CD1c-positive myeloid dendritic cell (primary cell): ENCODE data around the gene HECW1.
"Not testable (repeated sequence)": the region's sequence is repeated elsewhere in the genome, so short reads cannot be mapped to it uniquely, and the experiment has no call there.

Experiments used
- DNase-seq: peaks from one replicate; pipeline ENCODE4 v3.0.0-alpha.2; 2016; ENCODE audit errors: extremely low spot score

HECW1 gene

GRCh38 chr7:43537765-43538403, 425.4 kb downstream of the HECW1 start:
- no peak for DNase-seq

DNA sequence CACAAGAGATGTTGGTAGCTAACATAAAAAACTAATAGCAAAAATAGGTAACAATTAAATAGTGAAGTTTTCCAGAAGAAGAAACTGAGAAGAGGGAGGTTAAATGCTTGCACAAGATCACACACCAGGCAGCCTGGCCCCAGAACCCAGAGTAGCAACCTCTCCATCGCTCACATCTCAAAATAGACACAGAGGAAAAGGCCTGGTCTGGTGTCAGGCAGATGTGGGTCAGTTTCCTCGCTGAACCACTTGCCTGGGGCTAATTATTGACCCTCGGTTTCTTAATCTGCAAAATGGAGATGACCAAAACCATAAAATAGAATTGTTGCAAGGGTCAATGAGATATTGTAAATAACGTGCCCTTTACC, 425.9 kb downstream of the HECW1 start:
- DNase-seq = no peak

DNA sequence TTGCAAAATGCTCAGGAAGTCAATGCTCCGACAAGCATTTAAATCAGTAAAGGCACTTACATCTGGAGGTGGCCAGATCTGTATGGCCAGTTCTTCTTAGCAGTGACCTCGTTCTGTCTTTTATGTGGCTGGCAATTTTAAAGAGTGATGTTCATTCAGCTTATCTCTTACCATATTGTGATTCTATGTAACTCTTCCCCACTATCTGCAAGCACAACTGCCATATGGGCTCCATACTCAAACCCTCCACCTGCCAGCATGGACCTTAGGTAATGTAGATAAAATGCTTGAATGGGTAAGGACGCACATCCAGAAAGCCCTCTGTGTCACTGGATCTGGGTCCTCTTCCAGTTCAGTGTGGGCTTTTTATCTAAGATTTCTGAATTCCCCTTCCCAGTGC, 428.0 kb downstream of the HECW1 start:
- no peak for DNase-seq

GRCh38 chr7:43542716-43543115, 430.3 kb downstream of the HECW1 start:
- no peak for DNase-seq

- no peak for DNase-seq
Measured at GRCh38 chr7:43546231-43546630, 433.8 kb downstream of the HECW1 start.

GRCh38 chr7:43550427-43550826, 438.0 kb downstream of the HECW1 start:
- DNase-seq = no peak

GRCh38 chr7:43552122-43552521, 439.7 kb downstream of the HECW1 start:
- DNase-seq = no peak

- DNase-seq = no peak
Measured at GRCh38 chr7:43553999-43554398, 441.6 kb downstream of the HECW1 start.

GRCh38 chr7:43554423-43554822, 442.0 kb downstream of the HECW1 start:
- DNase-seq = no peak

- DNase-seq = no peak
Measured at GRCh38 chr7:43557831-43558495, 445.5 kb downstream of the HECW1 start.

- peak; percentile 19 for DNase-seq
Measured at GRCh38 chr7:43559171-43559945, 446.9 kb downstream of the HECW1 start.

DNA sequence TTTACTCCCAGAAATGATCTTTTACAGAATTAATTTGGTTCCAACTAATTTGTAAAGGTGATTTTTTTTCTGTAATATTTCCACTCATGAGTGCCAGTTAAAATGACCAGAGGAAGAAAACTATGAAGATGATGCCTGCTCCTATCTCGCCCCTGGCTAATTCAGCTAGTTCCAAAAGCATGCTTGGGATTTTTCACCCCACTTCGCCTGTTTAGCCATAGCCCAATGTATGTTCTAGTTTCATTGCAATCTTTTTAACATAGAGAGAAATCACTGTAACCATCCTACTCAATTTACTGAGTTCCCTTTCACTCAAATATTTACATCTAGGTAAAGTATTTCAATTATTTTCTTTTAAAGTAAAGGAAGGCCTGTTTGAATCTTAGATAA, 447.5 kb downstream of the HECW1 start:
- no peak for DNase-seq

DNA sequence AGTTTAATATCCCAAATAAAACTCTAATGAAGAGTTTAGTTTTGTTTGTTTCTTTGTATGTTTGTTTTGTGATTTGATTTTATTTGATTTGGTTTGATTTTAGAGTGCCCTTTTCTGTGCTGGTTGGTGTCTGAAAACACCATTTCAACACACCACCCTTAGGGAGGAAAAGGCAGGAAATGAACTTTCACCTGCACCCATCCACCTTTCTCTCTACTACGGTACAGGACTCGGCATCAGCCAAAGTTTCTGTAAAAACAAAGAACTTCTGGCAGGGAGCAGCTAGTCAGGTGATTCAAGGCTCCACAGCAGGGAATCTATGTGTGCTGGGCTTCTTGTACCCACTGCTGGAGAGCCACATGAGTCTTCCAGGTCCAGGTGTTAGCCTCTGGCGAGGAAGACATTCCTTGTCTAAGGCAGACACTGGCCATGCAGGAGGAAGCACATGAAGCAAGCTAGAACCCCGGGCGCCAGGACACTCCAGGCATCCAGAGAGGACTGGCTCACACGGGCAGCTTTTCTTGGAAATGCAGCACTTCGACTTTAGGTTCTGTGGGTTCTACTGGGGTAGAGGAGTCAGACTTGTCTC, 448.4 kb downstream of the HECW1 start:
- DNase-seq = no peak

GRCh38 chr7:43562383-43562782, 449.9 kb downstream of the HECW1 start:
- no peak for DNase-seq

- DNase-seq = no peak
Measured at GRCh38 chr7:43565786-43566185, 453.3 kb downstream of the HECW1 start.

GRCh38 chr7:43568529-43568928, 456.1 kb downstream of the HECW1 start:
- no peak for DNase-seq

DNA sequence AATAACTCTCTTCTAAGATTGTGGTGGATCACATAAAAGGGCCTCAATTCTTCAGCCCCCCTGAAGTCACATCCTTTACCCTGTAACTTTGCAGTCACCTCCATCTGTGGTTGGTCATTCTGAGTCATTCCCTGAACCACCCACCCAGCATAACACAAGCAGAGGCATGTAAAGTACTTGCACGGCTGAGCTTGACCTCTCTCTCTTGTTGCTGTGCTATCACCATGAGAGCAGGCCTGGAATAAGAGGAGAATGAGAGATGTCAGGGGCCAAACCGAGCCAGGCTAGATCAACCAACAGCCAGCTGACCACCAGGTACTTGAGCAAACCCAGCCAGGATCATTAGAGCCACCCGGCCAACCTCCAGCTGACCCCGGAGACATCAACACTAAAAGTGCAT, 457.0 kb downstream of the HECW1 start:
- peak; percentile 33 for DNase-seq

- DNase-seq = no peak
Measured at GRCh38 chr7:43570688-43571365, 458.4 kb downstream of the HECW1 start.

DNA sequence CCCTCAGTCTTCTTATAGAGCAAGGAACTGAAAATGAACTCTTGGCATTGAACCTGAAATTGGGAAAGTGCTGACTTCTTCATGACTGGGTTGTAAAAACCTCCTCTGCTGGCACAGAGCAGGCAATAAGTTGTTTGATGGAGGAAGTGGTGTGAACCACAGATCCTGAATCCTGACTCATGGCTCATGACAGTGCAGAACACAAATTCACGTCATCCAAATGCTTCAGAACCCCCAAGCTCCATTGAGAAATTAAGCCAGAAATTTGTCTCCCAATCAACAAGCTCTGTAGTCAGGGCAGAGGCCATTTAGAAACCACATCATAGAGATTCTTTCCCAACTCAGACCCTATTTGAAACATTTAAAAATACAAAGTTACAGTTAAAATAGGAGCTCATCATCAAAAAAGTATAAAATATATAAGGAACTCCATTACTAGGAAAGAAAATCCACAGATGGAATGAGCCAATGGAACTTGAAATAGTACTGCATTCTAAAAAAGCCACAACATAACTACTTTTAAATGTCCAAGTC, 460.1 kb downstream of the HECW1 start:
- DNase-seq = peak; percentile 96

GRCh38 chr7:43573832-43574231, 461.4 kb downstream of the HECW1 start:
- not testable (repeated sequence) for DNase-seq

DNA sequence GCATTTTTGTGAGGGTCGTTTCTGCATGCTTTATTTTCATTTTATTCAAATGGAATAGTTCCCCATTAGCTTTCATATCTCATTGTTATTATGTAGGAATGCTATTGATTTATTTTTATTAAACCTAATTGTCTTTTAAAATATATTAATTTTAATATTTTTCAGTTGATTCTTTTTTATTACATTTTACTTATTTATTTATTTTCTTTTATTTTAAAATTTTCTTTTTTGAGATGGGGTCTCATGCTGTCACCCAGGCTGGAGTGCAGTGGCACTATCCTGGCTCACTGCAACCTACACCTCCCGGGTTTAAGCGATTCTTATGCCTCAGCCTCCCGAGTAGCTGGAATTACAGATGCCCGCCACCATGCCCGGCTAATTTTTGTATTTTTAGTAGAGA, 463.1 kb downstream of the HECW1 start:
- DNase-seq = no peak

DNA sequence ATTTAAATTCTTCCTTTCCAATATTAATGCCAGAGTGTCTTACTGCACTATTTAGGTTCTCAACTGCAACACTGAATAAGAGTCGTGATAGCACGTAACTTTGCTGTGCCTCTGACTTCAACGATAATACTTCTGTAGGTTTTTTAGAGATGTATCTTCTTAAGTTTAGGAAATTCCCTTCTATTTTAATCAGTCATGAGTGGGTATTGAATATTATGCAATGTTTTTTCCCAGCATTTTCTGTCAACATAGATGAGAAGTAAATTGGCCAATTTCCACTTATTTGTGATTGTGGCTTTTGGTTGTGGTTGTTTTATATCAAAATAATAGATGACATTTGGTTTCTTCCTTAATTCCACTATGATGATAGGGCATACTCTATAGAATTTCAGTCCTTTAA, 463.8 kb downstream of the HECW1 start:
- DNase-seq = peak; percentile 9
